Lung (tissue), 12 donors: Measurements from ENCODE around the gene MED13. TPM values are rescaled to one million over a fixed set of nuclear protein-coding genes. Genes with fewer than 3 reads are reported as not detected.

ENCODE experiments used
- ATAC-seq: fragments of 200-7000 bp; cut with Tn5 transposase; one replicate; pipeline ENCODE4 v1.9.1; 2020; ENCODE audit warnings: moderate number of reproducible peaks; ENCODE audit not compliant: insufficient read depth, low FRiP score
- DNase-seq, 3 donors: peaks; one replicate each; pipeline ENCODE4 v3.0.0-alpha.2; 2013 to 2017
- H3K27ac ChIP-seq, 2 donors: one replicate each; pipeline ENCODE4 v1.5.1; 2013; ENCODE audit warnings: mild to moderate bottlenecking in 2 of 2, moderate library complexity in 2 of 2, control low read depth in 1 of 2, inconsistent platforms in 1 of 2, low read depth in 1 of 2, low read length in 1 of 2
- H3K27me3 ChIP-seq, 3 donors: one replicate each; pipeline ENCODE4 v1.5.1; 2013; ENCODE audit warnings: low read length in 2 of 3; ENCODE audit not compliant: control insufficient read depth in 3 of 3, insufficient read depth in 3 of 3
- H3K36me3 ChIP-seq, 4 donors: one replicate each; pipeline ENCODE4 v1.5.1; 2013; ENCODE audit warnings: low read length in 4 of 4, mild to moderate bottlenecking in 1 of 4, moderate library complexity in 1 of 4; ENCODE audit not compliant: control insufficient read depth in 4 of 4, insufficient read depth in 4 of 4
- H3K4me1 ChIP-seq, 5 donors: one replicate each; pipeline ENCODE4 v1.5.1; 2013; ENCODE audit warnings: low read length in 5 of 5, mild to moderate bottlenecking in 2 of 5, moderate library complexity in 1 of 5; ENCODE audit not compliant: control insufficient read depth in 5 of 5, insufficient read depth in 5 of 5
- H3K4me3 ChIP-seq: one replicate; pipeline ENCODE4 v1.5.1; 2013; ENCODE audit warnings: mild to moderate bottlenecking, control low read depth, moderate library complexity
- H3K9ac ChIP-seq, 2 donors: one replicate each; pipeline ENCODE4 v1.5.1; 2013; ENCODE audit warnings: low read length in 2 of 2, control low read depth in 1 of 2; ENCODE audit not compliant: insufficient read depth in 1 of 2
- H3K9me3 ChIP-seq, 4 donors: one replicate each; pipeline ENCODE4 v1.5.1; 2013; ENCODE audit warnings: low read length in 3 of 4, mild to moderate bottlenecking in 1 of 4, moderate library complexity in 1 of 4; ENCODE audit not compliant: control insufficient read depth in 4 of 4, insufficient read depth in 3 of 4
- CTCF ChIP-seq: IDR thresholded peaks from 2 replicates; pipeline ENCODE4 v1.5.1; 2012; ENCODE audit warnings: mild to moderate bottlenecking; ENCODE audit errors: control extremely low read depth, extremely low read depth
- WGBS, 2 donors: extraction: QIAGEN DNeasy Blood & Tissue Kit; methylation state at CpG; one replicate each; pipeline ENCODE4 v1.1.7; 2013; 5-methylcytosine and 5-hydroxymethylcytosine counted together
- polyA plus RNA-seq, 2 donors: library from polyadenylated mRNA; stranded (reverse); fragments of 200-250 nt; gene quantifications; one replicate each; pipeline ENCODE4 v1.2.1, GENCODE V29; 2013
- total RNA-seq, 2 donors: library from RNA; depleted of rRNA in 1 of 2; stranded (reverse); fragments of >200 nt in 1 of 2; gene quantifications; one replicate each; pipeline ENCODE4 v1.2.1, GENCODE V29; 2014 to 2021
- donor health status: control.
- donor health status: control.
- donor health status: Bipolar disorder and iron deficiency.
- donor health status: healthy.
- donor health status: DM: yes; HTN: yes; CAD: no.

The MED13 gene
- total and polyA plus RNA-seq, 4 donors: 7.2 to 104 (median 38.1) TPM

GRCh38 chr17:62093188-62094155 is 28.4 kb upstream of the MED13 start:
- WGBS, 2 donors: 82% methylated on average over 7 of the region's 7 CpGs

GRCh38 chr17:62092784-62093183 is 27.7 kb upstream of the MED13 start:
- Histone ChIP-seq H3K9ac (no peak overlapping the region), H3K36me3 (no peaks in the 10 kb centered on the region), H3K9me3 (no peaks in the 10 kb centered on the region), H3K4me3 (no peak overlapping the region), H3K4me1 (peaks cover 0 to 1% (median 0%) of the 10 kb centered on the region in 5 donors), H3K27ac (no peak overlapping the region), H3K27me3 (no peaks in the 10 kb centered on the region)
- DNase-seq (no peak), ATAC-seq (no peak)
- 84 to 94% methylated on average over 2 of the region's 2 CpGs for WGBS, 2 donors
- TF ChIP-seq CTCF: no peak

More at GRCh38 chr17:62093188-62094155, 28.4 kb upstream of the MED13 start:
- peak; percentile 69 for ATAC-seq
- Histone ChIP-seq H3K27ac (no peak overlapping the region), H3K36me3 (no peaks in the 10 kb centered on the region), H3K9me3 (no peaks in the 10 kb centered on the region), H3K4me1 (peaks cover 0 to 1% (median 0%) of the 10 kb centered on the region in 5 donors), H3K4me3 (no peak overlapping the region), H3K27me3 (no peaks in the 10 kb centered on the region), H3K9ac (no peak overlapping the region)
- no peak for DNase-seq
- no peak for TF ChIP-seq CTCF

- H3K9me3 ChIP-seq: no peaks in the 10 kb centered on the region
- TF ChIP-seq CTCF: no peak
- peaks cover 0 to 1% (median 0%) of the 10 kb centered on the region in 5 donors for H3K4me1 ChIP-seq
- H3K9ac ChIP-seq: no peak overlapping the region
- H3K27ac ChIP-seq: no peak overlapping the region
- 67 to 82% methylated on average over 1 of the region's 1 CpG for WGBS, 2 donors
- H3K36me3 ChIP-seq: no peaks in the 10 kb centered on the region
- no peaks in the 10 kb centered on the region for H3K27me3 ChIP-seq
- H3K4me3 ChIP-seq: no peak overlapping the region
- no peak for ATAC-seq
- no peak for DNase-seq
Observed at GRCh38 chr17:62091804-62092203, 26.7 kb upstream of the MED13 start.
